CD4-positive, CD25-positive, alpha-beta regulatory T cell (primary cell): ENCODE data around the gene GPN3. TPM values are rescaled to one million over a fixed set of nuclear protein-coding genes. Genes with fewer than 3 reads are reported as not detected.
"Not testable (repeated sequence)": the region's sequence is repeated elsewhere in the genome, so short reads cannot be mapped to it uniquely, and the experiment has no call there.

Experiments used
- ATAC-seq, 2 donors: fragments of 150-1000 bp; cut with Tn5 transposase; one replicate each; pipeline ENCODE4 v1.10.0; 2021; ENCODE audit warnings: low read depth in 2 of 2, moderate number of reproducible peaks in 2 of 2, moderate library complexity in 1 of 2
- DNase-seq, 3 donors: peaks; one replicate each; pipeline versions ENCODE4 v3.0.0 to v3.0.0-alpha.2; 2012 to 2022; ENCODE audit warnings: mixed read lengths in 1 of 3
- H3K27ac ChIP-seq: one replicate; pipeline ENCODE4 v1.7.0; 2013; ENCODE audit warnings: mild to moderate bottlenecking, low read length; ENCODE audit not compliant: insufficient read depth, poor library complexity, severe bottlenecking
- H3K27me3 ChIP-seq: one replicate; pipeline ENCODE4 v1.7.0; 2013; ENCODE audit warnings: low read length; ENCODE audit not compliant: control insufficient read depth, insufficient read depth
- H3K36me3 ChIP-seq: one replicate; pipeline ENCODE4 v1.7.0; 2013; ENCODE audit warnings: mild to moderate bottlenecking, low read length, moderate library complexity; ENCODE audit not compliant: control insufficient read depth, insufficient read depth
- H3K4me1 ChIP-seq: 2 replicates; pipeline ENCODE4 v1.7.0; 2013; ENCODE audit warnings: mild to moderate bottlenecking, low read length; ENCODE audit not compliant: insufficient read depth, control insufficient read depth, poor library complexity, severe bottlenecking
- H3K4me3 ChIP-seq: one replicate; pipeline ENCODE4 v1.7.0; 2013; ENCODE audit warnings: low read depth, mild to moderate bottlenecking, low read length, moderate library complexity
- H3K9me3 ChIP-seq, 2 experiments: 1 replicate in 1 of 2; 2 replicates in 1 of 2; pipeline ENCODE4 v1.7.0; 2013; ENCODE audit warnings: low read length in 2 of 2, mild to moderate bottlenecking in 1 of 2, moderate library complexity in 1 of 2; ENCODE audit not compliant: control insufficient read depth in 2 of 2
- H3K27ac Mint-ChIP-seq, 3 donors: one replicate each; pipeline ENCODE4 v1.8.0; 2020 to 2022; ENCODE audit warnings: mild to moderate bottlenecking in 3 of 3, mixed read lengths in 3 of 3, moderate library complexity in 2 of 3
- H3K27me3 Mint-ChIP-seq: one replicate; pipeline ENCODE4 v1.8.0; 2022; ENCODE audit warnings: mild to moderate bottlenecking, mixed read lengths
- H3K36me3 Mint-ChIP-seq: one replicate; pipeline ENCODE4 v1.8.0; 2020; ENCODE audit warnings: mixed read lengths
- H3K4me1 Mint-ChIP-seq, 4 donors: one replicate each; pipeline ENCODE4 v1.8.0; 2020 to 2022; ENCODE audit warnings: mixed read lengths in 4 of 4, mild to moderate bottlenecking in 1 of 4
- H3K4me3 Mint-ChIP-seq, 4 donors: one replicate each; pipeline ENCODE4 v1.8.0; 2020 to 2022; ENCODE audit warnings: mild to moderate bottlenecking in 4 of 4, mixed read lengths in 4 of 4, moderate library complexity in 3 of 4
- H3K9me3 Mint-ChIP-seq, 7 donors: one replicate each; pipeline ENCODE4 v1.8.0; 2020 to 2022; ENCODE audit warnings: mixed read lengths in 7 of 7, mild to moderate bottlenecking in 3 of 7, moderate library complexity in 2 of 7
- polyA plus RNA-seq, 4 donors: library from polyadenylated mRNA; unstranded; fragments of 300-500 nt; fragmentation: Illumina TruSeq; gene quantifications; one replicate each; pipeline ENCODE4 v1.2.3, GENCODE V29; 2021
- total RNA-seq: library from RNA; stranded (reverse); gene quantifications from one replicate; pipeline ENCODE4 v1.2.3, GENCODE V29; 2022

GPN3 gene
- total and polyA plus RNA-seq, 5 donors from 2014 or later, result 4.7 to 31.0 (median 25.3) TPM

GRCh38 chr12:110465024-110465423 lies 3.0 kb downstream of the GPN3 start:
- Histone ChIP-seq H3K36me3 (peaks cover 15% of the 10 kb centered on the region), H3K27me3 (no peaks in the 10 kb centered on the region), H3K27ac (no peak overlapping the region), H3K4me3 (no peak overlapping the region), H3K9me3 (no peaks in the 10 kb centered on the region), H3K4me1 (peaks cover 27% of the 10 kb centered on the region)
- H3K36me3 Mint-ChIP-seq, result peaks cover 16% of the 10 kb centered on the region
- no peak for ATAC-seq
- H3K4me1 Mint-ChIP-seq, result peaks cover 10 to 56% (median 30%) of the 10 kb centered on the region in 4 donors
- no peaks in the 10 kb centered on the region for H3K27me3 Mint-ChIP-seq
- H3K27ac Mint-ChIP-seq, result peak overlapping the region in 1 of 3 donors; percentile 17
- no peak for DNase-seq
- no peaks in the 10 kb centered on the region for H3K9me3 Mint-ChIP-seq
- peak overlapping the region in 1 of 4 donors; percentile 81 for H3K4me3 Mint-ChIP-seq

- not testable (repeated sequence) for H3K27me3 Mint-ChIP-seq, H3K4me3 ChIP-seq, H3K27me3 ChIP-seq, H3K27ac Mint-ChIP-seq, ATAC-seq, H3K9me3 ChIP-seq, DNase-seq, H3K4me1 ChIP-seq, H3K9me3 Mint-ChIP-seq, H3K27ac ChIP-seq, H3K4me3 Mint-ChIP-seq
- H3K4me1 Mint-ChIP-seq, result peaks cover 5 to 25% (median 14%) of the 10 kb centered on the region in 4 donors
- H3K36me3 Mint-ChIP-seq, result peaks cover 26% of the 10 kb centered on the region
- H3K36me3 ChIP-seq, result peaks cover 28% of the 10 kb centered on the region
Measured at GRCh38 chr12:110461189-110461588, 6.9 kb downstream of the GPN3 start.

- no peak overlapping the region for H3K4me3 ChIP-seq
- Mint-ChIP-seq H3K27me3 (no peaks in the 10 kb centered on the region), H3K4me3 (no peak overlapping the region), H3K27ac (peak overlapping the region in 1 of 3 donors; percentile 51), H3K9me3 (no peaks in the 10 kb centered on the region), H3K4me1 (peaks cover 0 to 11% (median 7%) of the 10 kb centered on the region in 4 donors), H3K36me3 (peaks cover 27% of the 10 kb centered on the region)
- H3K9me3 ChIP-seq, result no peaks in the 10 kb centered on the region
- DNase-seq, result no peak
- no peaks in the 10 kb centered on the region for H3K4me1 ChIP-seq
- H3K36me3 ChIP-seq, result peaks cover 29% of the 10 kb centered on the region
- no peak for ATAC-seq
- H3K27ac ChIP-seq, result no peak overlapping the region
- no peaks in the 10 kb centered on the region for H3K27me3 ChIP-seq
Measured at GRCh38 chr12:110458756-110459155, 9.3 kb downstream of the GPN3 start.

- Histone ChIP-seq H3K27me3 (no peaks in the 10 kb centered on the region), H3K4me1 (peaks cover 12% of the 10 kb centered on the region), H3K4me3 (no peak overlapping the region), H3K36me3 (peaks cover 12% of the 10 kb centered on the region), H3K27ac (no peak overlapping the region), H3K9me3 (no peaks in the 10 kb centered on the region)
- no peak for DNase-seq
- Mint-ChIP-seq H3K27me3 (no peaks in the 10 kb centered on the region), H3K9me3 (no peaks in the 10 kb centered on the region), H3K4me3 (no peak overlapping the region), H3K36me3 (peaks cover 14% of the 10 kb centered on the region), H3K27ac (no peak overlapping the region), H3K4me1 (peaks cover 0 to 24% (median 16%) of the 10 kb centered on the region in 4 donors)
- ATAC-seq, result no peak
Measured at GRCh38 chr12:110453569-110454296, 14.3 kb downstream of the GPN3 start.

GRCh38 chr12:110451263-110451662 lies 16.8 kb downstream of the GPN3 start:
- Histone ChIP-seq H3K36me3 (peaks cover 13% of the 10 kb centered on the region), H3K9me3 (no peaks in the 10 kb centered on the region), H3K27ac (no peak overlapping the region), H3K4me3 (no peak overlapping the region), H3K27me3 (no peaks in the 10 kb centered on the region), H3K4me1 (peaks cover 28% of the 10 kb centered on the region)
- no peak for DNase-seq
- Mint-ChIP-seq H3K4me3 (peak overlapping the region; percentile 86 to 100 (median 99)), H3K9me3 (no peaks in the 10 kb centered on the region), H3K27ac (peak overlapping the region; percentile 78 to 100 (median 97)), H3K4me1 (peaks cover 0 to 44% (median 29%) of the 10 kb centered on the region in 4 donors), H3K36me3 (peaks cover 20% of the 10 kb centered on the region), H3K27me3 (no peaks in the 10 kb centered on the region)
- ATAC-seq, result no peak

- Mint-ChIP-seq H3K27ac (peak within 1 kb of the TSS; percentile 97 to 100 (median 98)), H3K36me3 (peaks cover 21% of the 10 kb centered on the region), H3K27me3 (no peaks in the 10 kb centered on the region), H3K9me3 (no peaks in the 10 kb centered on the region), H3K4me1 (peaks cover 5 to 51% (median 35%) of the 10 kb centered on the region in 4 donors), H3K4me3 (peak within 1 kb of the TSS; percentile 99 to 100 (median 100))
- H3K4me3 ChIP-seq, result peak within 1 kb of the TSS; percentile 95
- peak; percentile 92 to 98 (median 94) for DNase-seq
- ATAC-seq, result peak; percentile 98 to 99
- H3K27ac ChIP-seq, result peak within 1 kb of the TSS; percentile 93
- peaks cover 33% of the 10 kb centered on the region for H3K4me1 ChIP-seq
- H3K36me3 ChIP-seq, result peaks cover 14% of the 10 kb centered on the region
- H3K27me3 ChIP-seq, result no peaks in the 10 kb centered on the region
- H3K9me3 ChIP-seq, result no peaks in the 10 kb centered on the region
Measured at GRCh38 chr12:110449799-110450497, 18.1 kb downstream of the GPN3 start, which contains the start of gene ARPC3. ARPC3 (minus strand) TSS chr12:110450337; CDS start chr12:110450260, 77 bp downstream.

- Mint-ChIP-seq H3K27me3 (no peaks in the 10 kb centered on the region), H3K4me3 (peak overlapping the region in 1 of 4 donors; percentile 88), H3K9me3 (no peaks in the 10 kb centered on the region), H3K36me3 (peaks cover 24% of the 10 kb centered on the region), H3K4me1 (peaks cover 8 to 40% (median 29%) of the 10 kb centered on the region in 4 donors), H3K27ac (no peak overlapping the region)
- H3K36me3 ChIP-seq, result peaks cover 59% of the 10 kb centered on the region
- peaks cover 28% of the 10 kb centered on the region for H3K4me1 ChIP-seq
- no peak for DNase-seq
- ATAC-seq, result no peak
- no peaks in the 10 kb centered on the region for H3K9me3 ChIP-seq
- H3K27ac ChIP-seq, result no peak overlapping the region
- H3K4me3 ChIP-seq, result no peak overlapping the region
- no peaks in the 10 kb centered on the region for H3K27me3 ChIP-seq
Measured at GRCh38 chr12:110444455-110444854, 23.6 kb downstream of the GPN3 start.
